HEK293 (cell line): Measurements from ENCODE around the gene USP36.
A peak's percentile ranks its signal among the peaks of the same experiment; 100 is the strongest.

Experiments used
- BCL11B ChIP-seq: fragments of 450-650 bp; formaldehyde crosslinking; IDR thresholded peaks from 2 replicates; pipeline ENCODE4 v1.5.1; 2016; ENCODE audit warnings: low read depth, missing biosample characterization, missing genetic modification characterization
- GLI2 ChIP-seq: fragments of 450-650 bp; formaldehyde crosslinking; IDR thresholded peaks from 2 replicates; pipeline ENCODE4; 2017; ENCODE audit warnings: missing biosample characterization, missing genetic modification characterization, low read depth, borderline replicate concordance
- KLF16 ChIP-seq: fragments of 450-650 bp; formaldehyde crosslinking; IDR thresholded peaks from 2 replicates; pipeline ENCODE4 v1.5.1; 2017; ENCODE audit warnings: missing biosample characterization, missing genetic modification characterization
- MZF1 ChIP-seq: fragments of 450-650 bp; formaldehyde crosslinking; IDR thresholded peaks from 2 replicates; pipeline ENCODE4 v1.5.1; 2017; ENCODE audit warnings: missing biosample characterization, missing genetic modification characterization, borderline replicate concordance
- OVOL3 ChIP-seq: fragments of 450-650 bp; formaldehyde crosslinking; IDR thresholded peaks from 2 replicates; pipeline ENCODE4 v1.5.1; 2016; ENCODE audit warnings: missing biosample characterization, missing genetic modification characterization
- PRDM2 ChIP-seq: fragments of 450-650 bp; formaldehyde crosslinking; IDR thresholded peaks from 2 replicates; pipeline ENCODE4 v1.5.1; 2016; ENCODE audit warnings: missing biosample characterization, missing genetic modification characterization, borderline replicate concordance
- SALL2 ChIP-seq: fragments of 450-650 bp; formaldehyde crosslinking; IDR thresholded peaks from 2 replicates; pipeline ENCODE4 v1.5.0; 2017; ENCODE audit warnings: missing biosample characterization, mild to moderate bottlenecking, missing genetic modification characterization, borderline replicate concordance
- TCF7L2 ChIP-seq: IDR thresholded peaks from 2 replicates; pipeline ENCODE4 v1.6.1; 2011; ENCODE audit warnings: low read depth, mild to moderate bottlenecking, inconsistent platforms, low read length, moderate library complexity, borderline replicate concordance
- ZBTB17 ChIP-seq: fragments of 450-650 bp; formaldehyde crosslinking; IDR thresholded peaks from 2 replicates; pipeline ENCODE4 v1.5.1; 2016; ENCODE audit warnings: missing biosample characterization, missing genetic modification characterization
- ZBTB49 ChIP-seq: fragments of 450-650 bp; formaldehyde crosslinking; IDR thresholded peaks from 2 replicates; pipeline ENCODE4 v1.5.1; 2016; ENCODE audit warnings: missing biosample characterization, missing genetic modification characterization, low read depth
- ZIC2 ChIP-seq: fragments of 450-650 bp; formaldehyde crosslinking; IDR thresholded peaks from 2 replicates; pipeline ENCODE4 v1.5.1; 2016; ENCODE audit warnings: missing biosample characterization, missing genetic modification characterization
- ZNF112 ChIP-seq: fragments of 450-650 bp; formaldehyde crosslinking; IDR thresholded peaks from 2 replicates; pipeline ENCODE4 v1.5.0; 2017; ENCODE audit warnings: missing biosample characterization, missing genetic modification characterization
- ZNF169 ChIP-seq: fragments of 450-650 bp; formaldehyde crosslinking; IDR thresholded peaks from 2 replicates; pipeline ENCODE4 v1.5.1; 2016; ENCODE audit warnings: missing biosample characterization, missing genetic modification characterization
- ZNF302 ChIP-seq: fragments of 450-650 bp; formaldehyde crosslinking; IDR thresholded peaks from 2 replicates; pipeline ENCODE4 v1.5.1; 2016; ENCODE audit warnings: missing biosample characterization, missing genetic modification characterization, low read depth
- ZNF391 ChIP-seq: fragments of 450-650 bp; formaldehyde crosslinking; IDR thresholded peaks from 2 replicates; pipeline ENCODE4 v1.5.1; 2016; ENCODE audit warnings: low read depth, missing biosample characterization, missing genetic modification characterization, borderline replicate concordance
- ZNF394 ChIP-seq: fragments of 450-650 bp; formaldehyde crosslinking; IDR thresholded peaks from 2 replicates; pipeline ENCODE4 v1.5.1; 2016; ENCODE audit warnings: missing biosample characterization, missing genetic modification characterization, mild to moderate bottlenecking, moderate library complexity, borderline replicate concordance
- ZNF398 ChIP-seq: fragments of 450-650 bp; formaldehyde crosslinking; IDR thresholded peaks from 2 replicates; pipeline ENCODE4 v1.5.1; 2017; ENCODE audit warnings: missing biosample characterization, missing genetic modification characterization
- ZNF423 ChIP-seq: fragments of 450-650 bp; formaldehyde crosslinking; IDR thresholded peaks from 2 replicates; pipeline ENCODE4 v1.5.1; 2016; ENCODE audit warnings: missing biosample characterization, missing genetic modification characterization
- ZNF433 ChIP-seq: fragments of 450-650 bp; formaldehyde crosslinking; IDR thresholded peaks from 2 replicates; pipeline ENCODE4 v1.5.1; 2016; ENCODE audit warnings: missing biosample characterization, missing genetic modification characterization, low read depth
- ZNF501 ChIP-seq: fragments of 450-650 bp; formaldehyde crosslinking; IDR thresholded peaks from 2 replicates; pipeline ENCODE4 v1.5.1; 2016; ENCODE audit warnings: missing biosample characterization, missing genetic modification characterization
- ZNF521 ChIP-seq: fragments of 450-650 bp; formaldehyde crosslinking; IDR thresholded peaks from 2 replicates; pipeline ENCODE4 v1.5.1; 2017; ENCODE audit warnings: missing biosample characterization, mild to moderate bottlenecking, missing genetic modification characterization
- ZNF544 ChIP-seq: fragments of 450-650 bp; formaldehyde crosslinking; IDR thresholded peaks from 2 replicates; pipeline ENCODE4 v1.5.0; 2017; ENCODE audit warnings: missing biosample characterization, missing genetic modification characterization
- ZNF555 ChIP-seq: fragments of 450-650 bp; formaldehyde crosslinking; conservative IDR thresholded peaks from 2 replicates; pipeline ENCODE4 v1.5.1; 2017; ENCODE audit warnings: missing biosample characterization, mild to moderate bottlenecking, missing genetic modification characterization, inconsistent platforms
- ZNF585B ChIP-seq: fragments of 450-650 bp; formaldehyde crosslinking; IDR thresholded peaks from 2 replicates; pipeline ENCODE4 v1.5.1; 2016; ENCODE audit warnings: missing biosample characterization, missing genetic modification characterization
- ZNF639 ChIP-seq: fragments of 450-650 bp; formaldehyde crosslinking; IDR thresholded peaks from 2 replicates; pipeline ENCODE4 v1.5.1; 2016; ENCODE audit warnings: missing biosample characterization, missing genetic modification characterization
- ZNF701 ChIP-seq: fragments of 450-650 bp; formaldehyde crosslinking; IDR thresholded peaks from 2 replicates; pipeline ENCODE4 v1.5.1; 2016; ENCODE audit warnings: missing biosample characterization, missing genetic modification characterization
- TF ChIP-seq, protein P1 (sequence below): fragments of 450-650 bp; formaldehyde crosslinking; optimal IDR thresholded peaks from 2 replicates; pipeline ENCODE3; 2016; ENCODE audit warnings: missing biosample characterization, mild to moderate bottlenecking, missing genetic modification characterization

The USP36 gene

DNA sequence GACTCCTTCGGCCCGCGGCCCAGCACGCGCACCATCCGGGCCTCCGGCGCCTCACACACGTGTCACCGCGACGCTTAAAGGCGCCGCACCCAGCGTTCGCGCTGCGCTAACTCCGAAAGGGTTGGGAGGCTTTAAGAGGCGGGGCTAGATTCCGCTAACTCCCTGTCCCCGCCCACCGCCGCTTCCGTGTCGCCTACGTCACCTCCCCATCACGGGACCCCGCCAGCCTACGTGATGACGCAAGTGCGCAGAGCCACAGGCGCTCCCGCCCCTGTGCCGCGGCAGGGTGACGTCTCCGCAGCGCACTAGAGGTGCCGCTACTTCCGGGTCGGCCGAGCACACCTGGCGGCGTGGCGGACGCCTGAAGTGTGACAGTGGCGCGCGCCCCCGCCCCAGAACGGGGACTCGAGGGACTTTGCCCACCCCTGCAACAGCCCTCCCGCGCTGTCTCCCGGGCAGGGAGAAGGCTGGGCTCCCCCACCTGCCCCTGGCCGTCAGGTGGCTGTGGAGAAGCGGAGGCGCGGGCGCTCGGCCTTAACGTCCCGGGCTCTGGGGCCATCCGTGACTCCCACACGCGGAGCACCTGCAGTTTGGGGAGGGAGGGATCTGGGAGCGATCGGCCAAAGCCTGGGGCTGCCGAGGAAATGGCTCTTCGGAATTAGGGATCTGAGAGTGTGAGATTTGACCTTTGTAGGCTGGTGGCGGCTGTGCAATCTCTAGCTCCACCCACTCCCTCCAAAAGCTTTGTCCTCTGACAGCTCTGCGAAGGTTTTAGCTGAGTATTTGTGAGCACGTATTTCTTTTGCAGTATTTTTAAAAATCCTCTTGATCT, at the start of gene USP36 (continued):
- TF ChIP-seq ZNF585B (tag by site-specific recombination) (no peak), ZNF398 (tag by site-specific recombination) (peak; percentile 72), SALL2 (no peak), ZBTB17 (peak; percentile 98), TCF7L2 (no peak), KLF16 (peak; percentile 88), ZNF433 (tag by site-specific recombination) (no peak), OVOL3 (peak; percentile 89), ZNF302 (tag by site-specific recombination) (no peak), ZNF394 (tag by site-specific recombination) (peak; percentile 96), PRDM2 (tag by site-specific recombination) (no peak), ZNF391 (tag by site-specific recombination) (peak; percentile 64; the same call in 1 of the 2 replicates), ZNF169 (tag by site-specific recombination) (no peak), ZNF544 (tag by site-specific recombination) (no peak), ZNF501 (peak; percentile 95), ZNF521 (no peak), ZNF639 (peak; percentile 90; the same call in 1 of the 2 replicates), ZNF112 (tag by site-specific recombination) (no peak), ZIC2 (tag by site-specific recombination) (peak; percentile 82), ZNF701 (tag by site-specific recombination) (no peak), BCL11B (peak; percentile 55; the same call in 1 of the 2 replicates), ZNF555 (tag by site-specific recombination) (no peak), MZF1 (tag by site-specific recombination) (peak; percentile 71), GLI2 (tag by site-specific recombination) (no peak), ZNF423 (tag by site-specific recombination) (no peak), ZBTB49 (no peak)
- TF ChIP-seq, protein P1, sequence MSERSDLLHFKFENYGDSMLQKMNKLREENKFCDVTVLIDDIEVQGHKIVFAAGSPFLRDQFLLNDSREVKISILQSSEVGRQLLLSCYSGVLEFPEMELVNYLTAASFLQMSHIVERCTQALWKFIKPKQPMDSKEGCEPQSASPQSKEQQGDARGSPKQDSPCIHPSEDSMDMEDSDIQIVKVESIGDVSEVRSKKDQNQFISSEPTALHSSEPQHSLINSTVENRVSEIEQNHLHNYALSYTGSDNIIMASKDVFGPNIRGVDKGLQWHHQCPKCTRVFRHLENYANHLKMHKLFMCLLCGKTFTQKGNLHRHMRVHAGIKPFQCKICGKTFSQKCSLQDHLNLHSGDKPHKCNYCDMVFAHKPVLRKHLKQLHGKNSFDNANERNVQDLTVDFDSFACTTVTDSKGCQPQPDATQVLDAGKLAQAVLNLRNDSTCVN (tag by site-specific recombination) = peak; percentile 99
